ENCODE data around the gene CCDC9.
A peak's percentile ranks its signal among the peaks of the same experiment; 100 is the strongest.

Gene CCDC9

DNA sequence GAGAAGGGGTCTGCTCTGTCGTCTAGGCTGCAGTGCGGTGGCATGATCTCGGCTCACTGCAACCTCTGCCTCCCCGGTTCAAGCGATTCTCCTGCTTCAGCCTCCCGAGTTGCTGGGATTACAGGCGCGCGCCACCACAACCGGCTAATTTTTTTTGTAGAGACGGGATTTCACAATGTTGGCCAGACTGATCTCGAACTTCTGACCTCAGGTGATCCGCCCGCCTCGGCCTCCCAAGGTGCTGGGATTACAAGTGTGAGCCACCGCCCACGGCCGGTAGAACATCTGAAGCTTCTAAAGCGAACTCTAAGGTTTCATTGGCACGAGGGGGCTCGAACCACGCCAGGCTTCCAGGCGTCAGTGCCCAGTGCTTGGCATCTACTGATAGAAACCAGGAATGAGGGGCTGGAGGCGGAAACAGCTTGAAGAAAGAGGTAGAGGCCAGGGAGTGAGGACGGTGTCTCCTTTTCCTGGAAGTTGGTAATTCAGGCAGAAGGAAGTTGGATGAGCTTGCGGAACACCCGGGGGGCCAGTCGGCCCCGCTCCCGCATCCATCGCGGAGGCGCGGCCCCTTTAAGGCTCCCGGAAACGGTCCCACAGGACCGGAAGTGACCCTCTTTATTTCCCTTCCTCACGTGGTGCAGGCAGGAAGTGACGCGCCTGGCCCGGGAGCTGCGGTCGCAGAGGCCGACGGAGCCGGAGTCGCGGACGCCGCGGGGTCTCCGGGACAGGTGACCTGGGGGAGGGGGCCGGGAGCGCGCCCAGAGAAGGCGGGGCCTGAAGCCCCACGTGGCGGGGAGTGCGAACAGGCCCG, at the start of gene CCDC9:
TSS of gene CCDC9 (plus strand) at position 647 of the 814 bp plus-strand sequence. CDS start 1,876 bp downstream, outside the sequence.
- DNase-seq (ENCODE audit: low read depth) = peak; percentile 90

DNA sequence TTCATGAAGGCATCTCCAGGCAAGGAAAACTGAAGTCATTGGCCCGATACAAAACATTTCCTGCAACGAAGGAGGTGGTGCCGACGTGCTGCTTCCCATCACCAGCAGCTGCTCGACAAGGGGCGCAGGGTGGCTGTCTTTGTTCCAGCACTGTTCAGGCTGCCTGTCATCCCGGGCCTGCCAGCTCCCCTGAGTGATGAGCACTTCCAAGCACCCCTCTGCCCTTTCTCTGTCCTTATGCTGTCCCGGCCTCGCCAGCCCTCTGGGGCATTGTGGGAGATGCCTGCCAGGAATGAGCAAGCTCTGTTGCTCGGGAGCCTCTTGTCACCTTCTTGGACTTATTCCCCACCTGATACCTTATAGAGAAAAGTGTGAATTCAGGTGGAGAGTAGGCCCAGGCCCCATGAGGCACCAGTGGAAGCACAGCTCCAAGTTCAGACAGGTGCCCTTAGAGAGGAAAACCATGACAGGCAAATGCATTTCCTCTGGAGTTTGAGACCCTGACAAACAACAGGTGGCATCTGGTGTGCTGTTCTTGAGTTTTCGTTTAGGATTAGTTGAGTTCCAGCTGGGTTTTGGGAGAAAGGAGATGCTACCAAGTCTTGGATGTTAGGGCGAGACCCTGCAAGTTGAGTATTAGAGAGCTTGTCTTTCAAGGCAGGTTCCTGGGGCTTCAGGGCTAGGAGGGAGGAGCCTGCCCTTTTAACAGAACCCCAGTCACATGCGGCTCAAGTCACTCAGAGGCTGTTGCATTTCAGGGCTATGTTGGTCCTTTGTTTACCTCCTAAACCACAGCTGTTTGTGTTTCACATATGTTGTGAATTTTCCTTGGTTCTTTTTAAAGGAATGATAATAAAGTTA, 46.8 kb upstream of the CCDC9 start:
- no peak for DNase-seq (ENCODE audit: low read depth)

DNA sequence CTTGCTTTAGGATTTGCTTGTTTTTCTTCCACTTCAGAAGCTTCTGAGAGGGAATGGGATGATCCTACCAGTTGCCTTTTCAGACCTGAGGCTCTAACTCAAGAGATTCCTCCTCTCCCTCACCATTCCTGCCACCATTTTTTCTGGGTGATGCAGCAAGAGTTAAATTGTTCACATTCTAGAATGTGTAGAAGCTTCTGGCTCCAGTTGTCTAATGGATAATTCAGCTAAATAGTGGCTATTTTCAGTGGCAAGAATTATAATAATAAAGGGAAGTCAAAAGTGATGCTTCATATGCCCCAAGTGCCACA, 46.2 kb upstream of the CCDC9 start:
- DNase-seq (ENCODE audit: low read depth) = no peak

DNA sequence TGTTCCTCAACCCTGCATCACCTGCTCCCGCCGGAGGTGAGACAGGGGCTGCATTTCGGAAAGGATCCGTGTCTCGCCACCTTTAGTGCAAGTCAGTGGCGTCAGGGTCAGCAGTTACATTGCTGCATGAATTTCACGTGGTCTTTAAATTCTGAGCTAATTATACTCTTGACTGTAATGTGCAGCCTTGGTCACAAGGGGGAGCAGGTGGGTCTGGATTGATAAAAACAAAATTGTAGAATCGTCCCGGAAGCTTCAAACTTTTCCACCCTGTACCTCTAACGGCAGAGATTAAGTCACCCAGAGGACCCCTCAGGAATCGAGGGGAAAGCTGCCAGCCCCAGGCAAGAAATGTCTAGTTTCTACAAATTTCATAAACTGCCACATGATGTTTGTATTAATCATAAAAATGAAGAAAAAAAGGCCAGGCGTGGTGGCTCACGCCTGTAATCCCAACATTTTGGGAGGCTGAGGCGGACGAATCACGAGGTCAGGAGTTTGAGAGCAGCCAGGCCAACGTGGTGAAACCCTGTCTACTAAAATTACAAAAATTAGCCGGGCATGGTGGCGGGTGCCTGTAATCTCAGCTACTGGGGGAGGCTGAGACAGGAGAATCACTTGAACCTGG, 45.5 kb upstream of the CCDC9 start:
- peak; percentile 58 for DNase-seq (ENCODE audit: low read depth)

DNA sequence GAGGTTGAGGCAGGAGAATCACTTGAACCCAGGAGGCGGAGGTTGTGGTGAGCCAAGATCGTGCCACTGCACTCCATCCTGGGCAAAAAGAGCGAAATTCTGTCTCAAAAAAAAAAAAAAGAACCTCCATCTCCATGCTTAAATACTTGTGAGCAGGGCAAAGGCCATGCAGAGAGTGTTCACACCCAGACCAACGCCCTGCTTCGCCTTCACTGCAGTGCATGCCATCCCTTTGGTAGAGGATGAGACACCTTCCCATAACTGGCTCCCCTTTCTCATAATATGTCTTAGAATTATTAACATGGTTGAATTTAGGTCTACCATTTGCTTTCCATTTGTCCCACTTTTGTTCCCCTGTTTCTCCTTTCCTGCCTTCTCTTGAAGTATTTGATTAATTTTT, 40.7 kb upstream of the CCDC9 start:
- DNase-seq (ENCODE audit: low read depth) = no peak

DNA sequence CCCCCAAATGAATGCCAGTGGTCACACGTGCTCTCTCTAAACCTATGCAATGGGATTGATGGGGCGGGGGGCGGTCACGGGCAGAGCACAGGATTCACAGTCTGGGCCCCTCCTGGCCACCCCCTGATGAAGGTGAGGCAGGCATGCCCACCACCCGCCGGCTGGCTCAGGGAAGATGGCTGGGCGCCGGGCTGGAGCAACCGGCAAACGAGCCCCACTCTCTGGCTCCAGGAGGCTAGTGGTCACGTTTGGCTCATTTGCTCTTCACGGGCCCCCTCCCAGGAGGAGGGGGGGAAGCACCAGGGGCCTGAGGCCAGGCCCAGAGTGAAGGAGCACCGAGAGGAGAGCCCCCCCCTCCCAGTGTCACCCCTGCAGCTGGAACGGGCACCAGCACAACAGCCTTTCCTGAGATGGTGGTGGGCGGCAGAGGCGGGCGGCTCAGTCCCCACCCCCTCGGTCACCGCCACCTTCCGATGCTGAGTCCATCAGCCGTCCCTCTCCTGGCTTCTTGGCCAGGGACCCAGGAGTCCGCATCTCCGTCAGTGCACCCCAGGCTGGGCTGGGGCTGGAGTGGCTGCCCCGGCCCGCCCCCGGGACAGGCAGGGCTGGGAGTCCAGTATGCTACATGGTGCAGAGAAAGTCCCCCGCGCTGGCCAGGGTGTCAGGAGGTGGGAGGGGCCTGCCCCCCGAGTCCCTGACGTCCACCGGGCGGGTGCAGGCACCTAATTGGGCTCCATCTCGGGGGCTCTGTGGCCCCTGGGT, 35.1 kb upstream of the CCDC9 start:
- DNase-seq (ENCODE audit: low read depth) = no peak

DNA sequence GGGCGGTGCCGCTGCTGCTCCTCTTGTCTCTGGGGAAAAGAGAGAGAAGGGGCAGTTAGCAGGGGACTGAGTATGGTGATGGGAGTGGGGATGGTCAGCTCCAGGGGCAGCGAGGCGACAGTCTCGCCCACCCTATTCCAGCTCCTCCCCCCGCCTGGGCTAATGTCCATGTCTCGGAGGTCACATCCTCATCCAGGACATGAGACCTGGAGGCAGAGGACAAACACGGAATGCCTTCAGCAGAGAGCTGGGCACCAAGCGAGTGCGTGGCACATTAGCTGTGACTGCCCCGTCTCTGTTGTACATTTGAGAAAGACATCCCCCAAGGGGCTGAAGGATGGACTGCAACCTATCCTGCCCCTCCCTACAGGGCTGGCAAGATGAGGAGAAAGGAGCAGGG, 34.4 kb upstream of the CCDC9 start:
- no peak for DNase-seq (ENCODE audit: low read depth)

DNA sequence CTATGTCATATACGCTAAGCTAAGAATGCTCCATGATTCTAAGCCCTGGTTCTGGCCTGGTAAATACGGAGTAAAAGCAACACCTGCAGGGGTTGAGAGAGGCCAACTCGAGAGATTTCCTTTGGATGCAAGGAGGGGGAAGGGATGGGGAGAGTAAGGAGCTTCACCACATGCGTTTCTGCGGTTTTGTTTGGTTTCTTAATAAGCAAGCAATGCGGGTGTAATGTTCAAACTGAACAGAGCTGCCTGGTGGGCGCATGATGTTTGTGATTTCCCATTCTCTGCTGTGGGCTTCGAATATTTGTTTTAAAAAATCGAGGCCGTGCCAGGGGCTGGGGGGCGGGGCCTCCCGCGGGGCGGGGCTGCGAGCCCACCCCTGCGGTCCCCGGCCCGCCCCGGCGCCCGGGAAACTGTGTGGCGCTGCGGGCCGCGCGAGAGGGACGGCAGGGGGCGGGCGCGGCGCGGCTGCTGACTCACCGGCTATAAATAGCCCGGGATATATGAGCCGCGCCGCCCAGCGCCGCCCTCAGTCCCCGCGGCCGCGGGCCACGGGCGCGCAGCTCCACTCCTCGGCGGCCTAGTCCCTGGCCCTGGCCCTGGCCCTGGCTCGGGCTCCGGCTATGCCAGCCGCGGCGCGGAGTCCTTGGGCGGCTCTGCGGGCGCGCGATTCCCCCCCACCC, 30.4 kb upstream of the CCDC9 start:
- peak; percentile 78 for DNase-seq (ENCODE audit: low read depth)

DNA sequence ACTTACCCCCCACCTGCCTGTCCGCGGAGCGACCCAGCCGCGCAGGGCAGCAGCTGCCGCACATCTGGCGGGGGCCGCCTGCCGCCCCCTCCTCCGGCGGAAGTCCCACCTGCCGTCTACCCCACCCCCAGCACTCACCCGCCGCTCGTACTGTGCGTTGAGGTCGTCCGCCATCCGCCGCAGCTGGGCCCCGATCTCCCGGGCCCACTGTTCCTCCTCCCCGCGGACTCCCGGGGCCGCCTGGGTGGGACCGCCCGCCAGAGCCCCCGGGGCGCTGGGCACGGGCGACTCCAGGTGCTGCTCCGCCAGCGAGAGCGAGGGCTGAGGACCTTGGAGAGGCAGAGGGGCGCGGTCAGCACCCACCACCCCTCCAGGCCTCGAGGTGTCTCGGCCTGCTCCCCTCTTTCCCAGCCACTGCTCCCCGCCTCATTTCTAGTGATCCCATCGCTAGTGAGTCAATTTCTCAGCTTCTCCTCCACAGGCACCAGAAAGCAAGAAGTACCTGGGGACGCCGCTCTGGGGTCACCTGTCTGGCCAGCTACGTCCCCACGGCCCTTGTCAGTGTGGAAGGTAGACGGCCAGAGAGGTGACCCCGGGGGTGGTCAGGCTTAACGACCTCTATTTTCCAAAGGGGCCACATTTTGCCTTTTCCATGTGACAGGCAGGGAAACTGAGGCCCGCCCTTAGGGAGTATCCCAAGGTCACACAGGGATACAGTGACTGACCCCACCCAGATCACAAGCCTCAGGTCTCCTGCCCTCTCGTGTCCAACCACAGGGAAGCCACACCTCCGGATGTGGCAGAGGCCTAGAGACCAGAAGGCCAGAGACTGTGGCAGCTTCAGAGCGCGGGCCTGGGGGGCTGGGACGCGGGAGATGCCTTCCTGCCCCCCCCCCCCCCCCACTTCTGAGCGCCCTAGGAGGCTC, 29.6 kb upstream of the CCDC9 start:
- peak; percentile 20 for DNase-seq (ENCODE audit: low read depth)

DNA sequence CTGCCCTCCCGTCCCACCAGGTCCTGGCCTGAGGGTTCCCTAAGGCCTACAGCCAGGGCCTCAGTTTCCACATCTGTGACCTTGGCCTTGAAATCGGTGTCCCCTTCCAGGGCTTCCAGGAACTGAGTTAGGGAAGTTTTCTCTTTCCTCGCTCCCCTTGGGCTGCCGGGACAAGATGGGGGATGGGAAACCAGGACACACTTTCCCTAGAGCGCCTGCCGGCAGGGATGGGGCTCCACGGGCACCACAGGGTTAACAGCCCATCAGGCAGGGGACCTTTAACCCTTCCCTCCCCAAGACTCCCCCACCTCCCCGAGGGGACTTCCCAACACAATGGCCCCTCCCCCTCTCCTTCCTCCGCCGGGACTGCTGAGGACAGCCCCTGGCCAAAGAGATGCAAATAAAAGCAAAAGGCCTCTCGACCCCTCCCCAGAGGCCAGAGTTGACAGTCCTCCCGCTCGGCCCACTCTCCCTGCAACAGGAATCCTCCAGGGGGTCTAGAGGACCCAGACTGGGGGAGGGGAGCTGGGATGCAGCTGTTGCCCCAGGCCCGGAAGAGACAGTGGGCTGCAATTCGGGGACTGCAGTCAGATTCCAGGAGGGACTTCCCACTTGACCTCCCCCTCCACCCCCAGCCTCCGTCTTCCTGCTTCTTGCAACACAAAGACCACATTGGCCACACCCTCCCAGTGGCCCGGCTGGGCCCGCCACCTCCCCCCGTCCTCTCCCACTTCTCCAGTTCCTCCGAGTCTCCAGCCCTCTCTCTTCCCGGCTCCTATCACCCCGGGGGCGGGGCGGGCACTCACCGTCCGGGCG, 28.8 kb upstream of the CCDC9 start:
- peak; percentile 28 for DNase-seq (ENCODE audit: low read depth)

DNA sequence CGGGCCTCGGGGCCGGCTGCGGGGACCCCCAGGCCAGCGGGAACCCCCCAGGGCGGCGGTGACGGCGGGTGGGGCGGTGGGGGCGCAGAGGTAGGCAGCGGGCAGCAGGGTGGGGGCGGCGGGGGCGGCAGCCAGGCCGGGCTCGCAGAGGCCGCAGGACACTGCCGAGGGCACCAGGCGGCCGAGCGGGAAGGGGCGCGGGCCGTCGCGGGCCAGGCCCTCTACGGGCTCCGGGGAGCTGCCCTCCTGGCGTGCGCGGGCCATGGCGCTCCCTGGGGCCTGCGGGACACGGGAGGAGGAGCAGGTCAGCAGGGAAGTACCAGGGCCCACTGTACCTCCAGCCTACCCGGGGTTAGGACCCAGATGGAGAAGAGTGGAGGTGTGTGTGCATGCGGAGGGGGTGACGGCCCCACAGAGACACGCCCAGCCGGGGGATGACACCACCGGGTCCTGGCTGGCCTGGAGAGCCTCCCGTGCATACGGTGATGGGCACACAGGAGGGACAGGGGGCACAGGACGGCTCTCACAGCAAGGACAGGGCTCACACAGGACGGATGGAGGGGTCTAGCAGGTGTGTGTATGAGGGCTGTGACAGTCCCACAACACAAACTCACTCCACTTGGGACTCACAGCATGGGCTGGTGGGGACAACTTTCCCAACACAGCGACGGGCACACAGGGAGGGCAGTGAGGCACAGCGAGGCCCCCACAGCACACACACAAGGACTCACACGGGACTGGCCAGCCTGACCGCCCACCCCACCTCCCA, 28.0 kb upstream of the CCDC9 start:
- DNase-seq (ENCODE audit: low read depth) = peak; percentile 33

DNA sequence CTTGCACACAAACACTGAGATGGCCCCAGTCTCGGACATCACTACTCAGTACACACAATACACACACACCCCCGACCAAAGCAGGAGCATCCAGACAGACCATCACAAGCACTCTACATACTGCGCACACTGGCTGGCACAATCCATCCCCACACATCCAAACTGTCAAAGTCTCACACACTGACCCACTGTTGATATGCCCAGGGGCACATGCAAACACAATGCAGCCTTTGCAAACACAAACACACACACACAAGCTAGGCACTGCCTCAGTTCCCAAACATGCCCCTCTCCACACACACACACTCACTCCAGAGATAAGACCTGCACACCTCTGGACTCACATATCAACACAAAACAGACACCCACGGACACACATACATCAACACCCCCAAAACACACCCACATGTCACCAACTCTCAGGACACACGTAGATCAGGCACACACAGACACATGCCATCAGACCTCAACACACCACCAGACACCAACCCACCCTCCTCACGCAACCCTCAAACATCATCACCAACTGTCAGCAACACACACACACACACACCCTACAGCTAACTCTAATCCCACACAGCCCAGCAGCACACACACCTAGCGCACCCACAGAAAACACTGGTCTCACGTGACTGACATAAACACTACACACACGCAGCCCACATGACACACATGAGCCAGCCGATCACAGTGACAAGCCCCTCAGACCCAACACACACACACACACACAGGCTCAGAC, 27.2 kb upstream of the CCDC9 start:
- DNase-seq (ENCODE audit: low read depth) = no peak

DNA sequence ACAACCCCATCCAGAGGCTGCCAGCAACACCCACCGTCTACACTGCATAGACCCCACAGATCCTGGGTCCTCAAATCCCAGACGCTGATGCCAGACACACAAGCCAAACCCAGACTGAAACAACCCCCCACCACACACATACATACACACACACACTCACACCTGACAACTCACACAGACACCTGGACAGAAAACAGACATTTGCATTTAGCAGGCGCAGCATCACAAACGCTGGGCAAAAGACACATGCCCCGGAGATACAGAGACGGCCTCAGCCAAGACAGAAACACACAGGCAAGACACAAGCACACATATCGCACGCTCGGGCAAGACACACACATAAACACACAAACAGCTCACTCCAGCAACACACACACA, 26.7 kb upstream of the CCDC9 start:
- no peak for DNase-seq (ENCODE audit: low read depth)

DNA sequence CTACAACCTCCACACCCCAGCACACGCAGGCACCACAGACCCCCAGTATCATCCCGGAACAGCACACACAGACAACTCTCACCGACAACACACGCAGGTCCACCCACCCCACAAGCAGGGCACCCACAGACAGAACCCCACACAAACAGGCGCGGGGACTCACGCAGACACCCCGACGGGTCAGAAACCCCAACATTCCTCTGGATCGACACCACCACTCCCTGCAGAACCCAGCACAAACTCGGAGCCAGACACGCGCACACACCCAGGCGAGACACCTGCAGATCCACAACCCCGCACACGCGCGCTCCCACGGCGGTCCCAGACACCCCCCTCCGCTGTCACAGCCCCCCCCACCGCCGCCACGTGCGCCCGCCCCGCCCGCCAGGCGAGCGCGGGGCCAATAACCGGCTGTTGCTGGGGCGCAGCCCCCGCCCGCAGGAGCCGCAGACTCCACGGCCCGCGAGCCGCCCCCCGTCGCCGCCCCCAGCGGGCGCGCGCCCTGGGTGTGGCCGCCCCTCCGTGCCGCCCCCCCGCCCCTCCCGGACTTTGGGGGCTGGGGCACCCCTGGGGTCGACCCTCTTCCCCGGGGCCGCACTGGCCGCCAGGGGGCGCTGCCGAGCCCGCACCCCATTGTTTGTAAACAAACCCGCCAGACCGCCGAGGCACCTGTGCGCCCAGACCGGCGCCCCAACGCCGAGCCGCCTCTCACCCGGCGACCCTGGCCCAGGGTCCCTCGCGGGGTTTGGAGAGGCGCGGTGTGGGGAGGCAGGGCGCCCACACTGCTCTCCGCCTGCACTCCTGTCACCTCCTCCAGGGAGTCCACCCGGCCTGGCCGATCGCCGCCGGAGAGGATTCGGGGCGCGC, 26.0 kb upstream of the CCDC9 start:
- peak; percentile 78 for DNase-seq (ENCODE audit: low read depth)

DNA sequence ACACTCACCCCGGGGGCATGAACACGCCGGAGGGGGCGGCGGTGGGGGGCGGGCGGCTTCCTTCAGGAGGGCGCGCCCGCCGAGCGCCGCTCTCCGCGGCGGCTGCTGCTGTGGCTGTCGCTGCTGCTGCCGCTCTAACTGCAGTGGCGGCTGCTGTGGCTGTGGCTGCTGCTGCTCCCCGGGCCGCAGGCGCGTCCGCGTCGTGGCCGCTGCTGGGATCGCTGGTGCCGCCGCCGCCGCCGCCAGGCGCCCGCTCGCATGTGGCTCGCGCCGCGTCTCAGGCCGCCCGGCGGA, 25.5 kb upstream of the CCDC9 start, which contains the start of gene BBC3:
TSS of gene BBC3 (minus strand) at position 279 of the 294 bp plus-strand sequence. CDS start 2,768 bp downstream, outside the sequence.
- DNase-seq (ENCODE audit: low read depth) = no peak

DNA sequence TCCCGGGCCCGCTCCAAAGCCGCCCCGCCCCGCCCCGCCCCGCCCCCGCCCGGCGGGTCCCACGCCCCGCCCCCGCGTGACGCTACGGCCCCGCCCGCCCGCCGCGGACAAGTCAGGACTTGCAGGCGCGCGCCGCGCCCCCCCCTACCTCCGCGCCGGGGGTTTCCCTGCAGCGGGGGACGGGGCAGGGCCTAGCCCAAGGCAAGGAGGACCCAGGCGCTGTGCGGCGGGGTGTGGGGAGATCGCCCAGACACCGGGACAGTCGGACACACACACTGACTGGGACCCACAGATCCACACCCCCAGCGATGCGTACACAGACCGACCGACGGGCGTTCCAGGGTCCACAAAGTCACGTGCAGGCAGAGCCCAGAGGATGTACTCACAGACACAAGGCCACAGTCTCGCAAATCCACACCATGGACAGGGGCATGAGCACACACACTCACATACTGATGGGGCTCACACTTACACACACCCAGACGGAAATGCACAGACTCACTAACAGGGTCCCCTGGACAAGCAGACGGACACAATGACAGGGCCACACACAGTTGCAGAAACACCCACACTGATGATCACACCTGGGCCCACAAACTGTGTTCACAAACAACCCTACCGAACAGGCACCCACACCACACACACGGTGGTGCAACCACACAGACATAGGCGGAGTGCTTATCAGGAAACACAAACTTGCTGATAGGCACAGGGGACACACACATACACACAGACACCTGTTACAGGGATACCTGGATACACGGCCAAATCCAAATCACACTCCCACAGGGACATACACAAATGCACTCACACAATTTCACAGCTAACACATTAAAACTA, 24.9 kb upstream of the CCDC9 start:
- DNase-seq (ENCODE audit: low read depth) = peak; percentile 90
